HepG2 (cell line): ENCODE measurements around the gene AUTS2. TPM values are rescaled to one million over a fixed set of nuclear protein-coding genes. Genes with fewer than 3 reads are reported as not detected.
A peak's percentile ranks its signal among the peaks of the same experiment; 100 is the strongest.

Source experiments
- AGO1 ChIP-seq: fragments of 200-400 bp; formaldehyde crosslinking; IDR thresholded peaks from 2 replicates; pipeline ENCODE4 v1.6.1; 2017; ENCODE audit warnings: mild to moderate bottlenecking, low read depth, low read length, moderate library complexity; ENCODE audit not compliant: poor library complexity, severe bottlenecking
- ATF7-NPFF ChIP-seq: sonication (generic); formaldehyde crosslinking; IDR thresholded peaks from 2 replicates; pipeline ENCODE4 v1.8.1; 2023; ENCODE audit warnings: mild to moderate bottlenecking, low read depth, missing genetic modification reagents, moderate library complexity
- GATAD2A ChIP-seq: IDR thresholded peaks from 2 replicates; pipeline ENCODE4 v1.6.1; 2016
- HDAC6 ChIP-seq: fragments of 200-600 bp; sonication (generic); IDR thresholded peaks from 2 replicates; pipeline ENCODE4 v1.7.0; 2017; ENCODE audit warnings: mild to moderate bottlenecking, antibody characterized with exemption, low read length, low read depth
- HNRNPK ChIP-seq: fragments of 200-400 bp; formaldehyde crosslinking; IDR thresholded peaks from 2 replicates; pipeline ENCODE4 v1.6.1; 2018; ENCODE audit warnings: low read length, low read depth, moderate library complexity, mild to moderate bottlenecking; ENCODE audit not compliant: poor library complexity, severe bottlenecking
- KAT7 ChIP-seq: IDR thresholded peaks from 2 replicates; pipeline ENCODE4 v1.6.1; 2018; ENCODE audit warnings: borderline replicate concordance, missing compliant biosample characterization
- KLF6 ChIP-seq: IDR thresholded peaks from 2 replicates; pipeline ENCODE4 v1.8.0; 2016; ENCODE audit warnings: missing biosample characterization, missing genetic modification reagents
- PPARG ChIP-seq: conservative IDR thresholded peaks from 2 replicates; pipeline ENCODE4 v1.6.1; 2016; ENCODE audit warnings: missing biosample characterization, missing genetic modification reagents
- SMAD1 ChIP-seq: sonication (generic); formaldehyde crosslinking; IDR thresholded peaks from 2 replicates; pipeline ENCODE4 v1.4.0; 2020; ENCODE audit warnings: missing genetic modification reagents, low read depth, mild to moderate bottlenecking, borderline replicate concordance
- SNAI1 ChIP-seq: sonication (generic); formaldehyde crosslinking; IDR thresholded peaks from 2 replicates; pipeline ENCODE4 v1.5.0; 2020; ENCODE audit warnings: mild to moderate bottlenecking, missing genetic modification reagents, borderline replicate concordance
- STAG1 ChIP-seq: sonication (generic); formaldehyde crosslinking; IDR thresholded peaks from 2 replicates; pipeline ENCODE4 v1.4.0; 2020; ENCODE audit warnings: missing genetic modification reagents
- ZBTB44 ChIP-seq: sonication (generic); formaldehyde crosslinking; IDR thresholded peaks from 2 replicates; pipeline ENCODE4 v1.4.0; 2020; ENCODE audit warnings: missing genetic modification reagents
- ZC3H13 ChIP-seq: sonication (generic); formaldehyde crosslinking; IDR thresholded peaks from 2 replicates; pipeline ENCODE4 v1.8.1; 2023; ENCODE audit warnings: mild to moderate bottlenecking, missing genetic modification reagents, moderate library complexity
- ZFP36L1 ChIP-seq: sonication (generic); formaldehyde crosslinking; IDR thresholded peaks from 2 replicates; pipeline ENCODE4 v1.8.0; 2022; ENCODE audit warnings: mild to moderate bottlenecking, missing genetic modification reagents, moderate library complexity
- ZNF124 ChIP-seq: sonication (generic); formaldehyde crosslinking; IDR thresholded peaks from 2 replicates; pipeline ENCODE4 v1.4.0; 2020; ENCODE audit warnings: missing genetic modification reagents
- ZNF18 ChIP-seq: sonication (generic); formaldehyde crosslinking; IDR thresholded peaks from 2 replicates; pipeline ENCODE4 v1.8.0; 2022; ENCODE audit warnings: mild to moderate bottlenecking, missing genetic modification reagents; ENCODE audit not compliant: insufficient replicate concordance
- ZNF605 ChIP-seq: sonication (generic); formaldehyde crosslinking; IDR thresholded peaks from 2 replicates; pipeline ENCODE4 v1.8.0; 2022; ENCODE audit warnings: mild to moderate bottlenecking, missing genetic modification reagents
- ZNF777 ChIP-seq: sonication (generic); formaldehyde crosslinking; IDR thresholded peaks from 2 replicates; pipeline ENCODE4 v1.4.0; 2020; ENCODE audit warnings: missing genetic modification reagents
- polyA plus RNA-seq, 8 experiments: library from polyadenylated mRNA; depleted of rRNA in 3 of 8; stranded (reverse) in 7 of 8; unstranded in 1 of 8; fragments of >200 nt; fragmentation: Illumina TruSeq in 4 of 8; extraction: Trizol in 4 of 8; gene quantifications; 2 replicates each; pipeline versions ENCODE4 v1.2.1 to v1.2.3, GENCODE V29; 2011 to 2016; ENCODE audit warnings: low read depth in 4 of 8, missing spikeins in 1 of 8, mixed read lengths in 1 of 8; ENCODE audit not compliant: insufficient read depth in 1 of 8
- total RNA-seq, 5 experiments: library from RNA; depleted of rRNA; stranded (reverse); fragments of >200 nt; fragmentation: Illumina TruSeq; extraction: Trizol; gene quantifications; 2 replicates each; pipeline ENCODE4 v1.2.3, GENCODE V29; 2016; ENCODE audit warnings: low read depth in 1 of 5

The AUTS2 gene
- total and polyA plus RNA-seq, 2 of the 13 experiments (the other 11 are each of a cell fraction or from before 2014, with no cell fraction given): 0.38 TPM; not detected in 1

- TF ChIP-seq KAT7 (CRISPR knock-in tag) (no peak), ZC3H13 (CRISPR knock-in tag) (no peak), ZBTB44 (no peak), GATAD2A (CRISPR knock-in tag) (no peak), PPARG (no peak), ZFP36L1 (CRISPR knock-in tag) (no peak), HDAC6 (no peak), ATF7-NPFF (CRISPR knock-in tag) (peak; percentile 20; the same call in 1 of the 2 replicates), KLF6 (no peak), ZNF777 (CRISPR knock-in tag) (peak; percentile 66; the same call in 1 of the 2 replicates), SNAI1 (CRISPR knock-in tag) (no peak), ZNF124 (no peak), AGO1 (no peak), ZNF605 (CRISPR knock-in tag) (no peak), SMAD1 (CRISPR knock-in tag) (no peak), STAG1 (CRISPR knock-in tag) (no peak), ZNF18 (CRISPR knock-in tag) (no peak), HNRNPK (peak; percentile 29)
- TF ChIP-seq, all 625 proteins: peak for 8
These were observed 1095.6 kb downstream of the AUTS2 start (continued) for GRCh38 chr7:70693686-70694433.
